AG04449 (cell line): Measurements from ENCODE around the gene UQCRC1.

ENCODE experiments used
- CTCF ChIA-PET: fragments of 350-600 bp; formaldehyde crosslinking; extraction: SDS; loops from one replicate; lab custom pipeline; 2021; ENCODE audit warnings: antibody characterized with exemption; lab: Yijun Ruan, JAX
- POLR2A ChIA-PET: fragments of 400-600, 350-600 bp; formaldehyde crosslinking; extraction: SDS; loops from one replicate; lab custom pipeline; 2020; ENCODE audit warnings: antibody characterized with exemption, inconsistent platforms; lab: Yijun Ruan, JAX
- DNase-seq: peaks from one replicate; pipeline ENCODE4 v3.0.0-alpha.2; 2010; ENCODE audit warnings: low read depth, low spot score
- H3K4me3 ChIP-seq: 2 replicates; pipeline ENCODE4 v1.5.1; 2011; ENCODE audit warnings: low read depth, mild to moderate bottlenecking, control low read depth, low read length
- CTCF ChIP-seq: IDR thresholded peaks from one replicate; pipeline ENCODE4 v1.5.1; 2011; ENCODE audit warnings: mild to moderate bottlenecking, moderate library complexity, low read length, control low read depth, inconsistent platforms; ENCODE audit not compliant: insufficient read depth; ENCODE audit errors: missing control alignments

The UQCRC1 gene

GRCh38 chr3:48617559-48617958 is 8.1 kb upstream of the UQCRC1 start:
- CTCF ChIA-PET = interaction anchor here (1.6 kb wide), 1 partner anchor 10 kb away, joined by 5 read pairs; no protein-coding TSS in a partner anchor
- no peak overlapping the region for H3K4me3 ChIP-seq
- no peak for DNase-seq
- TF ChIP-seq CTCF = no peak
- POLR2A ChIA-PET = interaction anchor here (1.2 kb wide), 1 partner anchor 18 kb away, joined by 5 read pairs; the partner anchor contains the start of gene SLC26A6

- ChIA-PET POLR2A (no interaction called here), CTCF (interaction anchor here (0.9 to 2.5 kb wide), 4 partner anchors 9 to 57 kb away, joined by 3 to 14 read pairs (median 4); partner anchors contain the start of gene SLC26A6)
- TF ChIP-seq CTCF = no peak
- H3K4me3 ChIP-seq = no peak overlapping the region
- peak; percentile 33 for DNase-seq
Observed at GRCh38 chr3:48614044-48614443, 4.6 kb upstream of the UQCRC1 start.

- CTCF ChIA-PET = interaction anchor here (0.7 to 4.0 kb wide), 7 partner anchors 10 to 312 kb away, joined by 3 to 18 read pairs (median 11); partner anchors contain the start of genes PFKFB4 and SLC26A6
- no peak for DNase-seq
- TF ChIP-seq CTCF = no peak
- H3K4me3 ChIP-seq = no peak overlapping the region
- POLR2A ChIA-PET = no interaction called here
Observed at GRCh38 chr3:48612309-48612708, 2.9 kb upstream of the UQCRC1 start.

GRCh38 chr3:48607519-48607918 is 1.9 kb downstream of the UQCRC1 start:
- POLR2A ChIA-PET = no interaction called here
- no peak for DNase-seq
- TF ChIP-seq CTCF = no peak
- CTCF ChIA-PET = interaction anchor here (0.9 to 1.2 kb wide), 3 partner anchors 50 to 58 kb away, joined by 3 read pairs; no protein-coding TSS in a partner anchor
- H3K4me3 ChIP-seq = no peak overlapping the region

- CTCF ChIA-PET = interaction anchor here (0.8 to 1.8 kb wide), 3 partner anchors 10 to 44 kb away, joined by 3 to 11 read pairs (median 4); no protein-coding TSS in a partner anchor
- no peak for DNase-seq
- no peak for TF ChIP-seq CTCF
- POLR2A ChIA-PET = interaction anchor here (0.8 kb wide), 1 partner anchor 34 kb away, joined by 3 read pairs; the partner anchor contains the start of gene SLC26A6
- no peak overlapping the region for H3K4me3 ChIP-seq
Observed at GRCh38 chr3:48601622-48601994, 7.8 kb downstream of the UQCRC1 start.

GRCh38 chr3:48600711-48601621 is 8.5 kb downstream of the UQCRC1 start:
- DNase-seq = no peak
- ChIA-PET POLR2A (no interaction called here), CTCF (interaction anchor here (1.2 to 1.8 kb wide), 2 partner anchors 10 to 43 kb away, joined by 4 to 11 read pairs; no protein-coding TSS in a partner anchor)
- no peak for TF ChIP-seq CTCF
- no peak overlapping the region for H3K4me3 ChIP-seq
